PC-9 (cell line): ENCODE data around the gene TEDC1.

Experiments
- CTCF ChIP-seq: fragments of 200-600 bp; sonication (generic); conservative IDR thresholded peaks from 2 replicates; pipeline ENCODE4 v1.6.1; 2017; ENCODE audit warnings: mixed run types, antibody characterized with exemption, mild to moderate bottlenecking, moderate library complexity
- EZH2 ChIP-seq: fragments of 200-600 bp; sonication (generic); IDR thresholded peaks from 2 replicates; pipeline ENCODE4 v1.8.0; 2017; ENCODE audit warnings: antibody characterized with exemption, low read depth

DNA sequence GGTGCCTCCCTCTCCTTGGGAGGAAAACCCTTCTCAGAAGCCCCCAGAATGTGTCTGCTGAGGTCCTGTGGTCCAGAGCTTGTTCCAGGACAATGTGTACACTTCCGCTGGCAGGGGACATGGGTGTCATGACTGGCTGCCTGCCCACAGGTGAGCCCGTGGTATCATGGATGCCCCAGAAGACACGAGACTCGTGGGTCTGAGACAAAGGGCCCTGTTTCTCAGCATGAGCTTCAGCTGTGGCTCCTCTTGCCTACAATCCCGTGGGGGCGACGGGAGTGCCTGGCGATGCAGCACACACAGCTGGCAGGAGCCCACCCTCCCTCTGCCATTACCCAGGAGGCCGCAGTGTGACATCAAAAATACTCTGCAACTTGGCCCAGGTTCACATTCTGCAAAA lies 42.3 kb downstream of the TEDC1 start:
- TF ChIP-seq CTCF (no peak), EZH2 (no peak)
